Retinal pigment epithelial cell (primary cell): Measurements from ENCODE around the gene EDEM3.

Source experiments
- DNase-seq: peaks from one replicate; pipeline ENCODE4 v3.0.0-alpha.2; 2010; ENCODE audit warnings: low read depth
- H3K4me3 ChIP-seq: 2 replicates; pipeline ENCODE4 v1.5.1; 2011; ENCODE audit warnings: mild to moderate bottlenecking, low read length, control low read depth, moderate library complexity
- CTCF ChIP-seq: conservative IDR thresholded peaks from 2 replicates; pipeline ENCODE4 v1.5.1; 2011; ENCODE audit warnings: low read depth, low read length, control low read depth, inconsistent platforms

EDEM3 gene

GRCh38 chr1:184656221-184656620, 98.4 kb downstream of the EDEM3 start:
- H3K4me3 ChIP-seq, result no peak overlapping the region
- no peak for TF ChIP-seq CTCF
- no peak for DNase-seq

GRCh38 chr1:184655185-184655584, 99.5 kb downstream of the EDEM3 start:
- DNase-seq, result no peak
- H3K4me3 ChIP-seq, result no peak overlapping the region
- no peak for TF ChIP-seq CTCF

- TF ChIP-seq CTCF, result no peak
- no peak for DNase-seq
- no peak overlapping the region for H3K4me3 ChIP-seq
Observed at GRCh38 chr1:184650177-184650866, 104.3 kb downstream of the EDEM3 start.

- no peak for DNase-seq
- no peak overlapping the region for H3K4me3 ChIP-seq
- no peak for TF ChIP-seq CTCF
Observed at GRCh38 chr1:184649451-184649888, 105.2 kb downstream of the EDEM3 start.

GRCh38 chr1:184648856-184649201, 105.8 kb downstream of the EDEM3 start:
- no peak for TF ChIP-seq CTCF
- DNase-seq, result no peak

GRCh38 chr1:184648160-184648855, 106.3 kb downstream of the EDEM3 start:
- H3K4me3 ChIP-seq, result no peak overlapping the region
- TF ChIP-seq CTCF, result no peak
- DNase-seq, result no peak

More at GRCh38 chr1:184648856-184649201, 105.8 kb downstream of the EDEM3 start:
- H3K4me3 ChIP-seq, result no peak overlapping the region

- no peak for TF ChIP-seq CTCF
- DNase-seq, result no peak
- H3K4me3 ChIP-seq, result no peak overlapping the region
Observed at GRCh38 chr1:184647471-184647870, 107.2 kb downstream of the EDEM3 start.
